BE2C (cell line): ENCODE data around the gene SORCS1.

Experiments
- DNase-seq: peaks from one replicate; pipeline ENCODE4 v3.0.0-alpha.2; 2020
- H3K27me3 ChIP-seq: fragments of 250-450 bp; sonication (Bioruptor Pico); 2 replicates; pipeline ENCODE4 v1.5.1; 2020; ENCODE audit warnings: mild to moderate bottlenecking
- H3K36me3 ChIP-seq: fragments of 250-450 bp; sonication (Bioruptor Pico); 2 replicates; pipeline ENCODE4 v1.5.1; 2020; ENCODE audit warnings: mild to moderate bottlenecking
- H3K4me1 ChIP-seq: fragments of 250-450 bp; sonication (Bioruptor Pico); 2 replicates; pipeline ENCODE4 v1.5.1; 2020
- H3K4me3 ChIP-seq: 2 replicates; pipeline ENCODE4 v1.5.1; 2011; ENCODE audit warnings: low read depth, low read length
- H3K9me3 ChIP-seq: fragments of 250-450 bp; sonication (Bioruptor Pico); 2 replicates; pipeline ENCODE4 v1.5.1; 2020
- TF ChIP-seq, protein P1 (sequence below): IDR thresholded peaks from 2 replicates; pipeline ENCODE4 v1.5.1; 2012; ENCODE audit warnings: mild to moderate bottlenecking, low read depth, low read length

SORCS1 gene

DNA sequence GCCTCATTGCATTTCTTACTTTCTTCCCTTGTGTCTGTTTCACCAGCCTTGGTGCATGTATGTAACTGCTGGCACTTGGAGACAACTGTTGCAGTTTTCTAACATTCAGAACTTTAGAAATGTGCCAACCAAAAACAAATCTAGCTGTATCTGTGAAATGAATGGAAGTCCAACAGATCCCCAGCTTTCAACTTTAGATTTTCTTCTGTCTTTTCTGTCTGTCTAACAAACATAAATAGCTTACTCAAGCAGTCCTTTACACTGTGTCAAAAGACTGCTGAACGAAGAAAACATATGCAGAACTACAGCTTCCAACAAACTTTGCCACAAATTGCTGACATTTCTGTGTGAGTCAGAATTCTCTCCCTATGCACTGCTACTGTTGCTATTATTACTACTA, 30.9 kb downstream of the SORCS1 start:
- Histone ChIP-seq H3K27me3 (no peaks in the 10 kb centered on the region), H3K4me3 (no peak overlapping the region), H3K9me3 (no peaks in the 10 kb centered on the region), H3K36me3 (no peaks in the 10 kb centered on the region), H3K4me1 (peaks cover 12% of the 10 kb centered on the region)
- TF ChIP-seq, protein P1, sequence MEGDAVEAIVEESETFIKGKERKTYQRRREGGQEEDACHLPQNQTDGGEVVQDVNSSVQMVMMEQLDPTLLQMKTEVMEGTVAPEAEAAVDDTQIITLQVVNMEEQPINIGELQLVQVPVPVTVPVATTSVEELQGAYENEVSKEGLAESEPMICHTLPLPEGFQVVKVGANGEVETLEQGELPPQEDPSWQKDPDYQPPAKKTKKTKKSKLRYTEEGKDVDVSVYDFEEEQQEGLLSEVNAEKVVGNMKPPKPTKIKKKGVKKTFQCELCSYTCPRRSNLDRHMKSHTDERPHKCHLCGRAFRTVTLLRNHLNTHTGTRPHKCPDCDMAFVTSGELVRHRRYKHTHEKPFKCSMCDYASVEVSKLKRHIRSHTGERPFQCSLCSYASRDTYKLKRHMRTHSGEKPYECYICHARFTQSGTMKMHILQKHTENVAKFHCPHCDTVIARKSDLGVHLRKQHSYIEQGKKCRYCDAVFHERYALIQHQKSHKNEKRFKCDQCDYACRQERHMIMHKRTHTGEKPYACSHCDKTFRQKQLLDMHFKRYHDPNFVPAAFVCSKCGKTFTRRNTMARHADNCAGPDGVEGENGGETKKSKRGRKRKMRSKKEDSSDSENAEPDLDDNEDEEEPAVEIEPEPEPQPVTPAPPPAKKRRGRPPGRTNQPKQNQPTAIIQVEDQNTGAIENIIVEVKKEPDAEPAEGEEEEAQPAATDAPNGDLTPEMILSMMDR: no peak
- DNase-seq: no peak

DNA sequence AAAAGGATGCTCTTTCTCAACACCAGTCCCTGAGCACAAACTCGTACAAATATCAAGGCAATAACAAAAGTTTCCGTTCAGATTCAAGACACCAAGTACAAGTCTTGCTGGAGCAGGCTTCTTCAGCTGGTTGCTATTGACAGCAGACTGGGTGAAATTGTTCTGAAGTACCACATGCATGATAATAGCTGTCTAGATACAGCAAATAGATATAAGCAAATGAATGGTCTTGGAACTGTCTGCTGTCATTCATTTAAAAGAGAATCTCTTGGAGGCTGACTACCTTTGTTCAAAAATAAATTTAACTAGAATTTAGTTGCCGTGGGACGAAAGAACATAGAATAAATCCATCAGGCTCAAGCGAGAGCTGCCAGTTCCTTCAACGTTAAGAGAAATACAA, 35.5 kb downstream of the SORCS1 start:
- Histone ChIP-seq H3K36me3 (no peaks in the 10 kb centered on the region), H3K27me3 (no peaks in the 10 kb centered on the region), H3K9me3 (no peaks in the 10 kb centered on the region), H3K4me1 (peaks cover 42% of the 10 kb centered on the region), H3K4me3 (no peak overlapping the region)
- DNase-seq: no peak
- TF ChIP-seq, protein P1: no peak

DNA sequence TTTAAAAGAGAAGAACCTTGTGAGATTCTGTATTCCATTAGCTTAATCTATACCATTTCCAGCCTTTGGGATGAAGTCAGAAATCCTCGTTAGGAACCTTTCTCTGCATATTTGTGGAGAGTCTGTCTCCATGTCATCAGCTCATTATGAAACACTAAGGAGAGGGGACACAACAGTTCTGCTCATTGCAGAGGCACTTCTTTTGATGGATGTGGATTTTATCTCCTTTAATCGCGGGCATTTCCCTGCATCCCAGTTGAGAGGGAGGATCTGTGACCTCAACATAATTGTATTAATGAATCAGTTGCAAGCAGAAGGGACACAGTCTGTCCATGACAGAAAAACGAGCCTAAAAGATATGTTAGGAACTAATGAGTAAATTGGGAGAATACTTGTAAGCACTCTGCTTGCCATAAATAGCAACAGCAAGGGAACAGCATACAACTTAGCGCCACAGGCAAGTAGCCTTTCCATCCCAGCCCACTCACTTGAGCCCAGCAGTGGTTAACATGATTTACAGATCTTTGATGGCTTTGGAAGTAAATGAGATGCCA, 37.9 kb downstream of the SORCS1 start:
- no peaks in the 10 kb centered on the region for H3K9me3 ChIP-seq
- TF ChIP-seq, protein P1: no peak
- no peaks in the 10 kb centered on the region for H3K36me3 ChIP-seq
- peaks cover 48% of the 10 kb centered on the region for H3K4me1 ChIP-seq
- no peaks in the 10 kb centered on the region for H3K27me3 ChIP-seq
- DNase-seq: peak; percentile 47
- peak overlapping the region; percentile 3; the same call in 1 of the 2 replicates for H3K4me3 ChIP-seq

DNA sequence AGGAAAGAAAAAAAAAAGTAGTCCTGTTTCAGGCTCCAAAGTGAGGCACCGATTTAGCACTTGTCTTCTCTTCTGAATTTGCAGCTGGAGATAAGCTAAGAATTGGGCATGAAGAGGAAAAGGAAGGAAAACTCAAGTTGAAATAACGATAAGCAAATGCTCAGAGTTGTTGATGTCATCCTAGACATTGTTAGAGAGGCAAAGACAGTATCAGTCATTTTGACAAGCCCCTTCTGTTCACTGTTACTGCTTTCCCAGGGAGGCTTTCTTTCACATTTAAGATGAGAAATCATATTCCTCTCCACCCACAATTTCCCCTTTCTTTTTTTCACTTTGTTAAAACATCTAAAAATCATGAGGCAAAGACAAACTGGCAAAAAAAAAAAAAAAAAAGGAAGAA, 41.8 kb downstream of the SORCS1 start:
- Histone ChIP-seq H3K9me3 (no peaks in the 10 kb centered on the region), H3K36me3 (no peaks in the 10 kb centered on the region), H3K4me1 (peaks cover 29% of the 10 kb centered on the region), H3K4me3 (no peak overlapping the region), H3K27me3 (no peaks in the 10 kb centered on the region)
- no peak for DNase-seq
- TF ChIP-seq, protein P1: no peak

DNA sequence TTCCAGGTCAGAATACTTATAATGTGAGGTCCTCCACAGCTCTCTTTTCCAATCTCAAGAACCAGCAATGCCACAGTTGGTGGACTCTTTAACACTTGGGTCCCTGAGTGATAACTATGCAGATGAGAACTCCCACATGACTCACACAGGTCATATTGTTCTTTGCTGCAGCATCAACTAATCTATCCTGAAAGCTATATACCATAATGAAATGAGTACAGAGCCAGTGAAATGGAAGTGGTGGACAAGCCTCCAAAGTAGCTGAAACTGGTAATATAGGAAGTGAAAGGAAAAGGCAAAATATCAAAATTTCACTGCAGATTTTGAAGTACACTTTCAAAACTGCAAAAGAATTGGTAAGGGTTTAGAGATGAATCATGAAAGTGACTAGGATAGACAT, 45.6 kb downstream of the SORCS1 start:
- H3K27me3 ChIP-seq: no peaks in the 10 kb centered on the region
- H3K4me1 ChIP-seq: peaks cover 5% of the 10 kb centered on the region; the same call in 1 of the 2 replicates
- H3K36me3 ChIP-seq: no peaks in the 10 kb centered on the region
- no peaks in the 10 kb centered on the region for H3K9me3 ChIP-seq
- DNase-seq: no peak
- TF ChIP-seq, protein P1: no peak
- H3K4me3 ChIP-seq: no peak overlapping the region

DNA sequence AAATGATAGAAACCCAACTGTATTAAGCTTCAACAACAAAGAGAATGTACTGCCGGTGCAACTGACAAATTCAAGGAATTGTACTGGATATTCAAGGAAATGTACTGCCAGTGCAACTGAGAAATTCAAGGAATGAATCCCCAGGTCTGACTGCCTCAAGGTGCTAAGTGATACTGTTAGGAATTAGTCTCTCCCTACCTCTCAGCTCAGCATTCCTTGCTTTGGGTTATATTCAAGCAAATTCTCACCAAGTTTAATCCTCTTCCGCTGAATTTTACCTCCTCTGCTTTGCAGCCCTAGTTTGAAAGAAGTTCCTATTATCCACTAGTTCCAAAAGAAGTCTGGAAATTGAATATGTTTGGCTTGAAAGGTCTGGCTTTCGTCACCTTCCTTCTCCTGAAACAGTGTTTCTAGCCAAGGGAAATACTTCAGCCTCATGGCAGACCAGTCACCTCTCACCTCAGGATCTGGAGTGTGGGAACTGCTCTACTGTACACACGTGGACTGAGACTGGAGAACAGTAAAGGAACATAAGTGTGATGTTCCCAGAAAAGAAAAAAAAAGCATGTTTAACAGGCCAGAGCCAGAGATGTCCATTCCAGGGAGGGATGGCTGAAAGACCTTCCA, 60.4 kb downstream of the SORCS1 start:
- Histone ChIP-seq H3K9me3 (no peaks in the 10 kb centered on the region), H3K27me3 (no peaks in the 10 kb centered on the region), H3K36me3 (no peaks in the 10 kb centered on the region), H3K4me3 (no peak overlapping the region), H3K4me1 (peaks cover 31% of the 10 kb centered on the region)
- TF ChIP-seq, protein P1: no peak
- DNase-seq: peak; percentile 16
